ENCODE measurements around the gene RASAL3.

RASAL3 gene

DNA sequence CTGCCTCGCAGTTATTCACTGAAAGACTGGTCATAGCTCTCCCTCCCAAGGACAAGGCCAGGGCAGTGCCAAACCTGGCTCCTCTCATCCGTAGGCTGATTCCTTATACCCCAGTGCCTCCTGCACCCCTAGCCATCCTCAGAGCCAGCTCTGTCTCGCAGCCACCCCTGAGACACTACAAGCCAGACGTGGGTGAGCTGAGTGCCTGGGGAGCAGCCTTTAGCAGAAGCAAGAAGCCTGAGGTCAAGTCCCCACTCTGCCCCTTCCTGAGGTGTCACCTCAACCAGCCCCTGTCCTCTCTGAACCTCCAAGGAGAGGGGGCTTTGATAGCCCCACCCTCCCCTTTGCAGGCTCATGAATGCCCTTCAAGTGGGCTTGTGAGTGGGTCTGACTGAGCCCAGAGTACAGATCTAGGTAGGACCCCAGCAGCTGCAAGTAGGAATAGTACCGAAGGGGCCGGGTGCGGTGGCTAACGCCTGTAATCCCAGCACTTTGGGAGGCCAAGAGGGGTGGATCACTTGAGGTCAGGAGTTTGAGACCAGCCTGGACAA, 30.8 kb downstream of the RASAL3 start:
- no peak for DNase-seq (ENCODE audit: low spot score)

DNA sequence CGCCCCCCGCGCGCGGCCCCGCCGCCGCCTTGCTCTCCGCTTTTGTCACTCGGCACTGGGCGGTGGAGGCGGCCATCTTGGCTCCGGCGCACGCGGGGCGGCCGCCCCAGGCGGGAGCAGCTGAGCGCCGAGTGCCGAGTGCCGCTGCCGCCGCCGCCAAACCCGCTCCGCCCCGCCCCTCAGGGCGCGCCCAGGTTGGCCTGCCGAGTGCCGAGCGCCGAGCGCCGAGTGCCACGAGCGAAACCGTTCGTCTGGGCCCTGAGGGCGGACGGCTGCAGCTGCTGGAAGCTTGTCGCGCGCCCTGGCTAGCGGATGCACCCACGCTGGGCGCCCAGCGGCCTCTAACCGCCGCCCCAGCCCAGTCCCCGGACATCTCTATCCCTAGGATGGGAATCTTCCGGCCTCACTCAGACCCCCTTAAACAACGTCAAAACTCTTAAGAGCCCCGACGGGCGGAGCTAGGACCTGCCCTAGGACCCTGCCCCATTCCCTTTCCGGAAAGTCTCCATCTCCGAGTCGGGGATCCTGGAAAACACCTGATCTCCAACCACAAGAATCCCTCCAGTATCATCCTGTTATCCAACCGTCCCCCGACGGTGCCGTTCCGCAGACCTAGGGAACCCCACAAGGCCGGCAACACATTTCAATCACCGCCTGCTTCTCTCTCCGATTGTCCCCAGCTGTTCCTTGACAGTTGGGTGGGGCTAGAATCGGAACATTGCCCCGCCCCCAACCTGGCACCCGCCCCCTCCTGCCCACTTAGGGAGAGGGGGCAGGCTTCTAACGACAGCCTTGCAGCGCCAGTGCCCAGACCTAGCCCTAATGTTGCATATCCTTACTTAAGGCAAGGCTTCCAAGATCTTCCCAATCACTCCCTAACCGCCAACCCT, 31.5 kb downstream of the RASAL3 start:
- DNase-seq (ENCODE audit: low spot score): peak; percentile 93

DNA sequence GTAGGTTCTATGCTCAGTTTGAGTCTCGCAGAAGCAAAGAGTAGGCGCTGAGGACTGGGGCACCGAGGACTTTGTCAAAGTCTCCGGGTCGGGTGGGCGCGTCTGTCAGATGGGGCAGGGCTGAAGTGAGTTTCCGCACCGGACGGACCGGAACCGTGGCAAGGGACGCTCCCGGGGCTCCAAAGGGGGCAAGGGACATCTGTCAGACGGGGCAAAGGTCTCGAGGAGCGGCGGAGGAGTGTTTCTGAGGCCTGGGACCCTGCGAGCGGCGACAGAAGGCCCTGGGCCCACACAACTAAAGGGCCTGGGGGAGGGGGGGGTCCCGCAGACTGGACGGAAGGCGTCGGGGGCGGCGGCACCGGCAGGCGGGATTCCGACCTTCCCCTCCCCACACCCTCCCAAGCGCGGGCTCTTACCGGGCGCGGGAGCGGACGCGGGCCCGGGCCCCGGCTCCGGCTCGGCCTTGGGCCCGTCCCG, 32.3 kb downstream of the RASAL3 start:
- DNase-seq (ENCODE audit: low spot score): no peak

DNA sequence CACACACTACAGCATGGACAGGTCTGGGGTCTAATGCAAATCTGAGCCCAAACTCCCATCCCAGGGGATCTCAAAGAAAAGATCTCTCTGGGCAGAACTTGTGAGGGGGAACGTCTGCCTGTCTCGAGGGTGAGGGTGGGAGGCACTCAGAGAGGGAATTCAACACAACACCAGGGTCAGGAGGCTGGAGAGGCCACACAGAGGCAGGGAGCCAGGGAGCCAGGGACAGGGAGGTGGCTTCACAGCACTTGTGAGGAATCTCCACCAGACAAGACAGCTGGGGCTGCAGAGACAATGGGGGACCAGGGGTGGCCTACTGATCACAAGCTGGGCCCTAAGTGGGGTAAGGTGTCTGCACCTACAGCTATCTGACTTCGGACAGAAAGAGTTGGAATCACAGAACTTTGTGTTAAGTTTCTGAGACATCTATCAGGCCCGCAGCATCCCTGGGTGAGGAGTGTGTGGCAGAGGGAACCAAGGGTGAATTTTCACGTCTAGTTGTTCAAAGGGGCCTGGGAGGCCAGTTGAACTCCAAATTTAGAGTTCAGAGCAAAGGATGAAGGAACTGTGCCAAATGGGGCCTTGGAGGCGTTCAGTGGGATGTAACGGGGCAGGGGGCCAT, 32.8 kb downstream of the RASAL3 start:
- no peak for DNase-seq (ENCODE audit: low spot score)

DNA sequence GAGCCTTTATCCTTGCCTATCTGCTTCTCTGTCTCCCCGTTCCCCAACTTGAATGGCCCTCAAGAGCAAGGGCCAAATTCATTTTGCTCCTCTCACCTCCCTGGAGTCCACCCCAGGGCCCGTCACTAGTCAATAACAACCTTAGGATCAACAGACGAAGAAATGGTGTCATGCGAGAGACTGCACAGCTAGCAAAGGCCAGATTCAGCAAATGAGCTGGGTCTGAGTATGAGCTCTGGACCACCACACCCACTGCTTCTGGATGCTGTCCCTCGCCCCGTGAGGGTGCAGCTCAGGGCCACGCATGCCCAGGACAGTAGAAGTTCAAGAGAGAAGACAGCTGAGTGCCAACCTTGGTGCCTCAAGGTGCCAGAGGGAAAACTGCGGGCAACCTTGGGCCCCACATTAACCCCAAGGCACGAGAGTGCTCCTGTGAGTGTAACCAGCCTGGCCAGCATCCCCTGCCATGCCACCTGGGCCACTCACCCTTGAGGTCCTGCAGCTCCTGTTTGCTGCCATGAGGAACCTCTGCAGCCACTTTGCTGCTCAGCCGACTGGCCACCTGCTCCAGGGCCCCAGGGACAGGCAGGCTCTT, 33.7 kb downstream of the RASAL3 start:
- DNase-seq (ENCODE audit: low spot score): no peak

DNA sequence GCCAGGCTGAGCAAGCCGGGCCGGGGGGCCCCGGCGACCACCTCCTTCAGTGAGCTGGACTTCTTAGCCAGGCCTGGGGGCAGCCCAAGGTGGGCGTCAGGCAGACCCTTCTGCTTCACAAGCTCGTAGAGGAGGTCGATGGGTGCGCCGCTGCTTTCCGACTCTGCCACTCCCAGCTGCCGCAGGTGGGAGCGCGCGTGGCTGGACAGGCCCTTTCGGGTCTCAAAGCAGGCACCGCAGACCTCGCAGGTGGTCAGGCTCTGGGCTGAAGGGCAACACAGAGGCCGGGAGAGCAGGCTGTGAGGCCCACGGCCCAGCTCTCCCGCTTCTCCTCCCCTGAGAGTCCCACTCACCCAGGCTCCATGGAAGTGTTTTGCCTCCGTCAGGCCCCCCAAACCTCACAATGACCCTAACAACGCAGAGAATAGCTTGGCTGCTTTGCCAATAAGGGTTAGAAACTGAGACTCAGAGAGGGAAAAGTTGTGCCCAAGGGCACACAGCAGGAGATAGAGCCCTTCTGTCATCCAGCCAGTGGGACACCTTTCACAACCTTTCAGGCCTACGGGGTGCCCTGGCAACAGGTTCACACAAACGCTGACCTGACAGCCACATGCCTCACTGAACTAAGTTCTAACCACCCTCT, 34.4 kb downstream of the RASAL3 start:
- DNase-seq (ENCODE audit: low spot score): no peak

DNA sequence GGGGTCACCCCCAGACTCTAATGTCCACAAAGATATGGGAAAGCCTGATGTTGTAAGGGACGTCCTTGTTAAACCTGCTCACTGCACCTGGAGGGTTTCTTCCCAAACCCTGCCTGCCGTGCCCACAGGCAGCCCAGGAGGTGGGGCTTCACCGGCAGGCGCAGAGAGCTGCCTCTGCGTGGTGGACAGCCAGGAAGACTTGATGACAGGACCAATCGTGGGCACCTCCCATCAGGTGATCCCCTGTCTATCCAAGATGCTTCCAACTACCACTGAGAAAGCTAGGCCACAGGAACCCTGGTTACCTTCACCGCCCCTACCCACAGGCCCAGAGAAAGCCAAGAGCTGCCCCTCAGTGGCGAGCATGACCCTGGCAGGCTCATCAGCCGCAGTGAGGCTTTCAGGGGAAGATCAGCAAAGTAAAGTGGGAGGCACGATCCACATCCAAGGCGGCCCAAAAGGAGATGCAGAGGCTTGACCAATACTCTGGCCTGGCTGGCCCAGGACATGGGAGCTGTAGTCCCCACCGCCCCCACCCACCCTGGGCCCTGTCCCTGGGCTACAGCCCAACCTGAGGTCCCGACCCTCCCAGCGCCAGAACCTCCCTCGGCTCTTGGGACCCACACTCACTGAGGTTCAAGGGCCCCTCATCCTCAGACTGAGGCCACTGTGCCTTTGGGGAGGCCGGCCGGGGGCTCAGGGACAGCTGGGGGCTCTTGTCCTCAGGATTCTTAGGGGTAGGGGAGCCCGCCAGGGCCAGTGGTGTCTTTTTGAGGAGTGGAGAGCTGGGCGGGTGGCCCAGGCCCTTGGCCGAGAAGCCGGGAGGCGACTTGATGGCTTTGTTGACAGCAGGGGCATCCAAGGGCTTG, 35.2 kb downstream of the RASAL3 start:
- no peak for DNase-seq (ENCODE audit: low spot score)

DNA sequence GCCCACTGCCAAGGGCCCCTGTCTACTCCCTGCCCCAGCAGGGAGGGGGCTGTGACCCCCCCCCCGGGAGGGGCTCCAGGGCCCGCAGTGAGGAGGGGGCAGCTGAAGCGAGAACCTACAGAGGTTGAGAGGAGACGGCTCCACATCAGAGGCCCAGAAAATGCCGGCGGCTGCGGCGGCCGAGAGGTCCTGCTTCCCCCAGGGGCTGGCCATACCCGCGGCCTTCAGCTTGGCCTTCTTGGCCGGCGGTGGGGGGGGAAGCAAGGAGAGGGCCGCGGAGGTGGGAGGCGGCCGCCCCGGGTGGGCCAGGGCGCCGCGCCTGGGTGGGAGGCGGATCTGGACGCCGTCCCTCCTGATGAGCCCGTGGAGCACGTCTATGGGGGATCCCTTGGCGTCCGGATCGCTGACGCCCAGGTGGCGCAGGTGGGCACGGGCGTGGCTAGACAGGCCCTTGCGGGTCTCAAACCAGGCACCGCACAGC, 36.3 kb downstream of the RASAL3 start:
- DNase-seq (ENCODE audit: low spot score): no peak

DNA sequence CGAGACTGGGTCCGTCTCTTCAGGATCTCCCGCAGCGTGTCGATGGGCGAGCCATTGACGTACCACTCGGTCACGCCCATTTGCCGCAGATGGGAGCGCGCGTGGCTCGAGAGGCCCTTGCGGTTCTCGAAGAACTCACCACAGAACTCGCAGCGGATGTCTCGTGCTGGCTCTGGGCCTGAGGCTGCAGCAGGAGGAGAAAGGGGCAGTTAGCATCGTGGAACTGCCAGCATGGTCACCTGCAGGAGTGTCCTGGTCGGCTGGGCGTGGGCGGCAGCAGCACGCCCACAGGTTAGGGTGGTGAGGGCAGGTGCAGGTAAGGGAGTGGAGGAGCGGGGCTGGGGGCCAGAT, 37.0 kb downstream of the RASAL3 start:
- no peak for DNase-seq (ENCODE audit: low spot score)

DNA sequence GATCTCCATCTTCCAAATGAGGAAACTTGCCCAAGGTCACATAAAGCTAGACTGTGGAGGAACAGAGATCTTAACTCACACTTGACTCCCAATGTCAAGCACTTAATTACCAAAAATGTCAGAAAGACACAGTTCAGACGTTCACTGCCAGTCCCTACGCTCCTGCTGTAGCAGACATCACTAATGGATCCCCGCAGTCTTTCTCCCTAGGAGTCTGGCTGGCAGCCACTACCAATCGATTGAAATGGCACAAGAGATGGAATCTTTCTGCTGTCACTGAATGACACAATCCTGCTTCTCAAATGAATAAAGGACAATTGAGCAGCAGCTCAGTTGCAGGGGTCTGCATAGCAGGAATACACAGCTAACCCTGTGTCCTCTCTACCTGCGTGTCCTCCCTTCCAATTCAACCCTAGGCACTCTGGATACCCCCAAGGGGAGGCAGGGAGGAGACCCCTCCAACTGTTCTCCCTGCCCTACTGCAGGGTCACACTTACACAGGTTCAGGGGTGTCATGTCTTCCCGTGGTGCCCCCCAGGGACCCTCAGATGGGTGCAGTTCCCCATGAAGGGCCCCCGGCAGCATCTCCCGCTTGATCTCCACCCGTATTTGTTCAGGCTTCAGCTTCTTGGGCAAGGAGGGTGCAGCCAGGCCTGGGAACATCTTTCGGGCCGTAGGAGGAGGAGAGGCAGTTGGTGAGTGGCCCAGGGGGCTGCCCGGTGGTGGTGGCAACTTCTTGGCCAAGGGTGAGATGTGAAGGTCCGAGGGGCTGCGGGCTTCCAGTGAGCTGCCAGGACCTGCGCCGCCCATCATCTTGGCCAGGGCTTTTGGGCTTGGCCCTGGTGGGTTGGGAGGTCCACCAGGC, 37.6 kb downstream of the RASAL3 start:
- DNase-seq (ENCODE audit: low spot score): no peak

DNA sequence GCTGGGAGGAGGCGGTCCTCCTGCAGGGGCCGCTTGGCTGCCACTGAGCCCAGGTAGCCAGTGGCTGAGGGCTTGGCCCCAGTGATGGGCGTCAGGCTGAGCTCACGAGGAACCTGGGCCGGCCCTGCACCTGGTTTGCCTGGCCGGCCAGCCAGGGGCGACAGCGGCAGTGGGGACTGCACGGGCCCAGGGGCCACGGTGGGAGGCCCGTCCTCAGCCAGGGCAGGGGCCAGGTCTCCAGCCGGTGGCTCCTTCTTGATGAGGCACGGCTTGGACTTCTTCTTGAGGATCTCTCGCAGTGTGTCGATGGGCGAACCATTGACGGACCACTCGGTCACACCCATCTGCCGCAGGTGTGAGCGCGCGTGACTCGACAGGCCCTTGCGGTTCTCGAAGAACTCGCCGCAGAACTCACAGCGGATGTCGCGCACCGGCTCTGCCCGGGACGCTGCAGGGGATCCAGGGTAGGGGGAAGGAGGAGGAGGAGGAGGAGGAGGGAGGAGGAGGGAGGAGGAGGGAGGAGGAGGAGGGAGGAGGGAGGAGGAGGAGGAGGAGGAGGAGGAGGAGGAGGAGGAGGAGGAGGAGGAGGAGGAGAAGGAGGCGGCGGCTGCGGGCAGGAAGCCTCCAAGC, 38.9 kb downstream of the RASAL3 start:
- DNase-seq (ENCODE audit: low spot score): no peak

DNA sequence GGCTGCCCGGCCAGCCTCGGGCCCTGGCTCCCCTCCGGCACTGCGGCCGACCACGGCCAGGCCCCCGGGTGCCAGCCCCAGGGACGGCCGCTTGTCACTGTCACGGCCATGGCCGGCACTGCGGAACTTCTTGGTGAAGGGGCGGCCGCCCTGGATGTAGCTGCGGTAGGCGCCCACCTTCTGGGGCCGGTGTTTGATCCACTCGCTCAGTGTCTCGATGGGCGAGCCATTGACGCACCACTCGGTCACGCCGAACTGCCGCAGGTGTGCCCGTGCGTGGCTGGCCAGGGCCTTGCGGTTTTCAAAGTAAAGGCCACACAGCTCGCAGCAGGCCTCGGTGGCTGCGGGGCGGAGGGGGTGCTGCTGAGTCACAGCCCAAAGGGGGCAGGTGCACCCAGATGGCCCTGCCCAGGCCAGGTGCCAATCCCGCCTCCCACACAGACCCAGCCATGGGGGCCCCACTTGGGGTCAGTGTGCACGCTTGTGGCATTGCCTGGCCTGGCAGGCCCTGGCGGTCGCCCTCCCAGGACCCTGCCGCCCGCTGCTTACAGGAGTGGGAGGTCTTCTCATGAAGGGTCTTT, 39.6 kb downstream of the RASAL3 start:
- DNase-seq (ENCODE audit: low spot score): no peak

DNA sequence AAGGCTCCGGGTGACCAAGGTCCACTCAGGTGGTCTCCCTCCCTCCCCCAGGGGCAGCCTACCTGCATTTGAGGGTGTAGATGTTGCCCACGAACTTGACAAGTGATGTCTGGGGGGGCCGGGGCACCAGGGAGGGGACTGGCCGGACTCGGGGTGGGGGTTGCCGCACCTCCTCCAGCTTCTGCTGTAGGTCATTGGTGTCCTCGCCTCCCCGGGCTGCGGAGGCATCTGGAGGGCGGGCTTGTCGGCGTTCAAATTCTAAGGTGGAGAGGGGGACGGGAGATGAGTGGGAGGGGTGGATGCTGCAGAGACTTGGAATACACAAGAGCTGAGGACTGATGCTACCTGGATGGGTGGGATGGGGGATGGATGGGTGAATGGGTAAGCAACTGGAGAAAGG, 40.2 kb downstream of the RASAL3 start:
- no peak for DNase-seq (ENCODE audit: low spot score)

DNA sequence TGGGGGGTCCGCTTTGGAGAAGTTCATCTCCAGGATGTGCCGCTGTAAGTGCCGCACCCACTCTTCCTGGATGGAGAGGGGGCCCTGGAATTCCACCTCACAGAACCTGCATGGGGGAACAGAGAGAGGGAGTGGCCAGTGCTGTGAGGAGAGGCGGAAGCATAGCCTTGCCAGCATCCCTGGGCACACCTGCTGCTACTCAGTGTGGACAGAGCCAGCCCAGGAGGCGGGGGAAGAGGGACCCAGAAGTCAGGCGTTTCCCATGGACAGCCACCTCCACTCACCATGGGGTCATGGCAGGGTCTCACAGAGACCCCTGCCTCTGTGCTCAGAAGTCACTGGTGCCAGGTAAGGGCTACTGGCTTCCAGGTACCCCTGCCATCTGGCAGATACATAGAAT, 41.2 kb downstream of the RASAL3 start:
- DNase-seq (ENCODE audit: low spot score): no peak

DNA sequence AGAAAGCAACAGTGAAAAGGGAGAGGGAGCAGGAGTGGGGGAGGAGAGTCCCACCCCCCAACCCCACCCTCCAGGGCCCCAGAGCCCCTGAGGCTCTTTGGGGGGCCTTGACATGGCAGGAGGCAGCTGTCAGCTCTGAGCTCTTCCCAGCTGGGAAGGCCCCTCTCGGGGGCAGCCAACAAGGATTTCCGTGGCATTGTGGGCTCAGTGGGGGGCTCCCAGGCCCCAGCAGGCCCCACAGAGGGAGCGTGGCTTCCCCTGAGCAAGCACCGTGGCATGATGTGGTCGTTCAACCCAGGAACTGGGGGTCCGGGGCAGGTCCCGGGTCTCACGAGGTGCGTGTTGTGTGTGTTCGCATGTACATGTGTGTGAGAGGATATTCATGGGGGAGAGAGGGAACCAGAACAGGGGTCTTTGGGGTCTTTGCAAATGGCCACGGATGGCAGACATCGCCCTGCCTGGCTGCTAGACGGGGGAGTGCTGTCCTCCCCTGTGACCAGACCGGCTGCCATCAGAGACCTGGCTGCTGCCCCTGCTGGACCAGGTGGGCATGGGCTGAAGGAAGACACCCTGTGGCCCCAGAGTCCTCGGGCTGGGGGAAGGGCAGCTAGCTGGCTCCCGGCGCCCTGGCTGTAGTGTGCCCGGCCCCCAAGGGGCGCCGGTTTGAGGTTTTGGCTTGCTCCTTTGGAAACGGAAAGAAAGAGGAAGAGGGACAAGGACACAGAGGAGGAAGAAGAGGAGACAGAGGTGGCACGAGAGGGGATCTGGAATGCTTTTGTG, 41.9 kb downstream of the RASAL3 start:
- no peak for DNase-seq (ENCODE audit: low spot score)

DNA sequence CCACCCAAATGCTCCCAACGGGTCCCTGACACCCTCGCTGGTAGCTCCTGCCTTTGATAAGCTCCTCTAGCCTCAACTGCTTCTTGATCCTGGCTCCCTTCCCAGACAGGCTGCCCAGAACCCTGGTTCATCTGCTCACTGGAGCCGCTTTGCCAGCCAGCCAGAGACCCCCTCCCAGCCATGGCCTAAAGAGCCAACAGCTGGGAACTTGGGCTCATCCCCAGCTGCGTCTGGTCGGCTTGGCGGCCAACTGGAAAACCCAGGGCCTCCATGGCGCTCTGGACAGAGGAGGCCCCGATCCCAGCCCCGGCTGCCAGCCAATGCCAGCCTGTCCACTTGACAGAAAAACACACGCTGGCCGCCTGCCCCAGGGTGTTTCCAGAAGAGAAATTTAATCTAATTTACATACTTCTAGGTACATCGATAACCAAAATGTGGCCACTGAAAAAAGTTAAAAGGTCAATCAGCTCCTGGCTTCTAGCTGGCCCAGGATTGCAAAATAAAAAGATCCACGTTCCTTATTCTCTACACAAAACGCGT, 42.6 kb downstream of the RASAL3 start:
- DNase-seq (ENCODE audit: low spot score): peak; percentile 83

DNA sequence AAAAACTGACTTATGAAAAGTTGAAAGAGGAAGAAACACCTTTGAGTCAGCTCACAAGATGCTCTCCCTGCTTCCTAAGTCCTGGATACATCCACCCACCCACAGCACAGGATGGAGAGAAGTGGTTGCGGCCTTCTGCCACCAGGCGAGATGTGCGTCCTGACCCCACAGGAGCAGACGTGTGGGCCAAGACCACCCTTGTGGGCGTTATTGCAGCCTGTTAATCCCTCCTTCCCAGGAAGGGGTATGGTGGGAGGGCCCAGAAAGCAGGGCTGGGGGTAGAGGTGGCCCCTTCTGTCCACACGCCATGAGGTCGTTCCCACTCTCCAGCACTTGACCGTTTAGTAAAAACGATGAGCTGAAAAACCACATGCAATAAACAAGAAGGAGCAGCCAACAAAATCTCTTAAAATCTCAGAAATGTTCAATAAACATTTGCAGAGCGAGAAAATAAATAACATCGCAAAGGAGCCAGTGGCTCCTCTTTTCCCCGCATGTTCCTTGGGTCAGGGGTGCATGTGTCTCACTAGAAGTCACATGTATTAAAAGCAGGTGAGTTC, 43.1 kb downstream of the RASAL3 start:
- no peak for DNase-seq (ENCODE audit: low spot score)

DNA sequence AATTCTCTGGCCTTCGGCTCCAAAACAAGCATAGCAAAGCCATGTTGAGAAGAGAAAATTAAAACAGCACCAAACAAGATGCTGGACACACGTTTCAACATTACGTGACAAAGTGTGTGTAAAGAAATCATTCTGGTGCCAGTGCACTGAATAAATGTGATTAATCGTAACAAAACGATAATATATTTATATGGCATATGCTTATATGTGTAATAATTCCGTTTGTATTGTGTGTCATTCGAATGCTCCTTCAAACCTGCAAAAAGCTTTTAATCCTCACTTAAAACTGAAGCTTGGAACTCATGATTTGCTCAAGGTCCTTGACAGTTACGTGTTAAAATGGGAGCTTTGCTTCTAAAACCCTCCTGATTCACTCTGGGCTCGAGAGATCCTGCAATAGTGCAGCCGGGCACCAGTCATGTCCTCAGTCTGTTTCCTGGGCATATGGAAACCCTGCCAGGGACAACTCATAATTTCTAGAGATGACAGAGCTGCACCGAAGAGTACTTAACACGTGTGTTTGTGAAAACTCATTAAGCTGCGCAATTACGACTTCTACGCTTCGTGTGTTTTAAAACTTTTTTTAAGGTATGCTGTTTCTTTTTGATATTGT, 44.8 kb downstream of the RASAL3 start:
- no peak for DNase-seq (ENCODE audit: low spot score)
